Fibroblast of pulmonary artery (primary cell): Measurements from ENCODE around the gene PRR5.

Source experiments
- DNase-seq: peaks from one replicate; pipeline ENCODE4 v3.0.0-alpha.2; 2010; ENCODE audit warnings: low read depth
- H3K4me3 ChIP-seq: replicated peaks from 2 replicates; pipeline ENCODE4 v1.5.1; 2011; ENCODE audit warnings: low read depth, mild to moderate bottlenecking, control low read depth, low read length, moderate library complexity
- TF ChIP-seq, protein P1 (sequence below): IDR thresholded peaks from 2 replicates; pipeline ENCODE4 v1.5.1; 2011; ENCODE audit warnings: mild to moderate bottlenecking, control low read depth, low read length, inconsistent platforms; ENCODE audit errors: missing control alignments

The PRR5 gene

DNA sequence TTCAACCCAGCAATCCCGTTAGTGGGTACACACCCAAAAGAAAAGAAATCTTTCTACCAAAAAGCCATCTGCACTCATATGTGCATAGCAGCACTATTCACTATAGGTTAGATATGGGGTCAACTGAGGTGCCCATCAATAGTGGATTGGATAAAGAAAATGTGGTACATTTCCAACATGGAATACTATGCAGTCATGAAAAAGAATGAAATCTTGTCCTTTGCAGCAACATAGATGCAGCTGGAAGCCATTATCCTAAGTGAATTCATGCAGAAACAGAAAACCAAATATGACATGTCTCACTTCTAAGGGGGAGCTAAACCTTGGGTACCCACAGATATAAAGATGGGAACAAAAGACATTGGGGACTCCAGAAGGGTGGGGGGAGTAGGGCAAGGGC, 48.5 kb downstream of the PRR5 start:
- TF ChIP-seq, protein P1, sequence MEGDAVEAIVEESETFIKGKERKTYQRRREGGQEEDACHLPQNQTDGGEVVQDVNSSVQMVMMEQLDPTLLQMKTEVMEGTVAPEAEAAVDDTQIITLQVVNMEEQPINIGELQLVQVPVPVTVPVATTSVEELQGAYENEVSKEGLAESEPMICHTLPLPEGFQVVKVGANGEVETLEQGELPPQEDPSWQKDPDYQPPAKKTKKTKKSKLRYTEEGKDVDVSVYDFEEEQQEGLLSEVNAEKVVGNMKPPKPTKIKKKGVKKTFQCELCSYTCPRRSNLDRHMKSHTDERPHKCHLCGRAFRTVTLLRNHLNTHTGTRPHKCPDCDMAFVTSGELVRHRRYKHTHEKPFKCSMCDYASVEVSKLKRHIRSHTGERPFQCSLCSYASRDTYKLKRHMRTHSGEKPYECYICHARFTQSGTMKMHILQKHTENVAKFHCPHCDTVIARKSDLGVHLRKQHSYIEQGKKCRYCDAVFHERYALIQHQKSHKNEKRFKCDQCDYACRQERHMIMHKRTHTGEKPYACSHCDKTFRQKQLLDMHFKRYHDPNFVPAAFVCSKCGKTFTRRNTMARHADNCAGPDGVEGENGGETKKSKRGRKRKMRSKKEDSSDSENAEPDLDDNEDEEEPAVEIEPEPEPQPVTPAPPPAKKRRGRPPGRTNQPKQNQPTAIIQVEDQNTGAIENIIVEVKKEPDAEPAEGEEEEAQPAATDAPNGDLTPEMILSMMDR: no peak
- no peak for DNase-seq
- no peak overlapping the region for H3K4me3 ChIP-seq

DNA sequence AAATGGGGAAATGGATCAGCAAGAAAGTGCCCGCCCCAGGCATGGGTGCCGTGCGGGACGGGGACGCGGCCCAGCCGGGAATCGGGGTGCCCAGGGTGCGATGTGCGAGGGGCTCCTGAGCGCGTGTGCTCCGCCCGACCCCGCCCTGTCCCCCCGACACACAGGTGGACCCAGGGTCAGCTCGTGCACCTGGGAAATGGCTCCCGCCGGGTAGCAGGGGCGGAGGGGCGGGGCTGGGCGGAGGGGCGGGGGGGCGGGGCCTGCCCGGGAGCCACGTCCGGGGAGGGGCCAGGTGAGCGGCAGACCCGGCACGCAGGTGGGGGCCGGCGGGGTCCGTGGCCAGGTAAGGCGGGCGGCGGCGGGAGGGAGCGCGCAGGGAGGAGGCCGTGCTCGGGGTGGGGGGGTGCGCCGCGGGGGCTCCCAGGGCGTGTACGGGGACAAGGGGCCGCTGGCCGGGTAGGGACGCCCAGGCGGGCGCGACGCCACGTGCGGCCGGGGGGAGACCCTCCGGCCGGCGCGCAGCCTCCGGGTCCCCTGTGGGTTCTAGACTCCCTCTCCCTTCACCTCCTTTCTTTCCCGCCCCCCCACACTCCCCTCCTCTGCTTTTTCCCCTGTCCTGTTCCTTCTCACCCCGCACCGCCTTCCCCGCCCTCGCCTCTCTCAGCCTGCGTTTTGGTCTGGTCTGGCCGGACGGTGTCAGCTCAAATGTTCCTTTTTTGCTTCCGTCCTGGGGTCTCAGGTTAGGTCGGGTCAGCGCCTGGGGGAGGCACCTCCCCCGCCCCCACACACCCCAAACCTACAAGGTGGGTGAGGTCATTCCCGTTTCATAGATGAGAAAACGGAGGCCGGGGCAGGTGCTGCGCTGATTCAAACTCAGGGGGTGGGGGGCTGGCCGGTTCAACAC, 50.5 kb downstream of the PRR5 start, which contains the start of gene ARHGAP8:
TSS of gene ARHGAP8 (plus strand) at position 291 of the 904 bp plus-strand sequence. CDS start 33,953 bp downstream, outside the sequence.
- H3K4me3 ChIP-seq: no peak within 1 kb of the TSS
- TF ChIP-seq, protein P1: no peak
- DNase-seq: no peak

DNA sequence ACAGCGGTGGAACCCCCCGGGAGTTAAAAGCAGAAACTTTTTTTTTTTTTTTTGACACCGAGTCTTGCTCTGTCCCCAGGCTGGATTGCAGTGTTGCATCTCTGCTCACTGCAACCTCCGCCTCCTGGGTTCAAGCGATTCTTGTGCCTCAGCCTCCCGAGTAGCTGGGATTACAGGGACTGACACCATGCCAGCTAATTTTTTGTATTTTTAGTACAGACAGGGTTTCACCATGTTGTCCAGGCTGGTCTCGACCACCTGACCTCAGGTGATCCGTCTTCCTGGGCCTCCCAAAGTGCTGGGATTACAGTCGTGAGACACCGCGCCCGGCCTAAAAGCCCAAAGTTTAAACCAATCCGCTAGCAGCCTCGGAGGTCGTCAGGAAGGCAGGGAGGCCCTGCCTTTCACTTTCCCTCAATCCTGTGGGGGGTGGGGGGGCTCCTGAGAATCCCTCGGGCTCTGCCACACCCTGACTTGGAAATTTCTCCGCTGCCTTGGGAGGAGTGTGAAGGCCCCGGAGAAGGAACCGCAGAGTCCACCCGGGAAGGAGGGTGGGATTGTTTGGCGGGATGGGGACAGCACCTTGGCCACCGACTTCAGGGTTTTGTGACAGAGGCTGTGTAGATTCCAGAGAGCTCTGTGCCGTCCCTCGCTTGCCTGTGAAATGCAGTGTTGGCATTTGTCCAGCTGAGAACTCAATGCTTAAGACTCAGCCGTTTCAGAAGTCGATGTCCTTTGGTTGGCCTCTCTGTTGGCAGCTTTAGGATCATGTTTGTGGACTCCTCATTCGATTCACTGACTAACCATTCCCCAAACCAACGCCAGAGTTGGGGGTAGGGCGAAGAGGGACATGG, 51.4 kb downstream of the PRR5 start:
- DNase-seq: peak; percentile 72
- TF ChIP-seq, protein P1: no peak
- no peak overlapping the region for H3K4me3 ChIP-seq

DNA sequence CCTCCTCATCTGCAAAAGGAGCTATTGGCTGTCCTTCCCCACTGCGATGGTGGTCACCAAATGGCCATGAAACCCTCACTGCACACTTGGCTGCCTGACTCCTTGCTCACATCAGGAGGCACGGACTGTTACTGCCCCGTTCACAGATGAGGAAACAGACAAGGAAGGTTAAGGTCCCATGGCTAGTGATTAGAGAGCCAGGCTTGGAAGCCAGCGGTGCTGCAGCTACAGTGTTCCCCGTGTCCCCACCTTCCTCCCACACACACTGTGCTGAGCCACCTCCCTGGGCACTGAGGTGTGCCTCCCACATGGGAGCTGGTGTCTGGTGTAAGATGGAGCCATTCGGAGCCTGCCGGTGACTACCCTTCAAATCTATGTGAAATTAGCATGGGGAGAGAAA, 53.0 kb downstream of the PRR5 start:
- H3K4me3 ChIP-seq: no peak overlapping the region
- DNase-seq: no peak
- TF ChIP-seq, protein P1: no peak

DNA sequence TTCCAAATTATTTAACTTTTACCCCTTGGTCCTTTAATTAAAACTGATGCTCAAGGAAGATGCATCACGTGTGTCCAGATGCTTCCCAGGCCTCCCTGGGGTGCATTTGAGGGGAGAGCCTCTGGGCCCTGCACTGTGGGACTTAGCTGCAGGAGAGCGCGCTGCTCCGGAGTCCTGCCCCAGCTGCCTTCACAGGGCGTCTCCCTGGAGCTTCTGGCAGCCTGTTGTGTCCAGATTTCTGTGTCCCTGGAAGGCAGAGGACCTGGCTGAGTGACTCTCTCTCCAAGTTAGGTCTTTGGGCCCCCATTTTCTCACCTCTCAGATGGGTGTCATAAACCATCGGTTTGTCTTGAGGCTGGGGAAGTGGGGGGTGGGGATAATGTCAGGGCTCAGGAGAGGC, 53.4 kb downstream of the PRR5 start:
- DNase-seq: no peak
- TF ChIP-seq, protein P1: no peak
- no peak overlapping the region for H3K4me3 ChIP-seq

DNA sequence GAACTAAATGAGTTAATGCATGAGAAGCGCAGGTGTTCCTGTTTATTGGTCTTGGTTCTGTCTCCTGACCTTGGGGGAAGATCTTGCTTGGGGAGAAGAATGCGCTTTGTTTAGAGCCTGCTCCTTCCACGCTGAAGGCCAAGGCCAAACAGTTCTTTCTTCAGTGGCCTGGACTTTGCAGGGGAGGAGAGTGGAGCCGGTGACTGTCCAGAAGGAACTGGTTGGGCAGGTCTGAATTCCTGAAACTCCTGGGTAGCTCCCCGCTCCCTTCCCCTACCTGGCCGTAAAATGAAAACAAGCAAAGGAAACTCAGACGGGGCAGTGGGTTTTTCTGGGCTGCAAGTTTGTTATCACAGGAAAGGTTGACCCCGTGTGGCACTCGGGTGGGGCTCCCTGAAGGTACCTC, 54.0 kb downstream of the PRR5 start:
- no peak overlapping the region for H3K4me3 ChIP-seq
- no peak for DNase-seq
- TF ChIP-seq, protein P1: no peak
